Measurements from ENCODE around the gene PRRC2B.
"Not testable (repeated sequence)": the region's sequence is repeated elsewhere in the genome, so short reads cannot be mapped to it uniquely, and the experiment has no call there.

The PRRC2B gene

DNA sequence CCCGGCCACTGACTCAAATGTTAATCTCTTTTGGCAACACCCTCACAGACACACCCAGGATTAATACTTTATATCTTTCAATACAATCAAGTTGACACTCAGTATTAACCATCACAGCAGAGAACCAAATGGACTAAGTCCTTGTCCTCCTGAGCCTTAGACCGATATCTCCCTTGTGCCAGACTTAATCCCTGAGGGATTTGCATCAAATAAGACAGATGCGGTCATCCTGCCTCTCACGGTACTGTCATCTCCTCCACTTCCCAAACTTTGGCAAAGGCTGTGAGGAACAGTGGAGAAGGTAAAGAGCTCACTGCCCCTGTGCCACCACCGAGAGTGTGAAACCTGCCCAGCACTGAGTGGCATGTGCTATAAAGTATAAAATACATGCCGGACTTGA is 6.5 kb upstream of the PRRC2B start:
- no peak for DNase-seq

DNA sequence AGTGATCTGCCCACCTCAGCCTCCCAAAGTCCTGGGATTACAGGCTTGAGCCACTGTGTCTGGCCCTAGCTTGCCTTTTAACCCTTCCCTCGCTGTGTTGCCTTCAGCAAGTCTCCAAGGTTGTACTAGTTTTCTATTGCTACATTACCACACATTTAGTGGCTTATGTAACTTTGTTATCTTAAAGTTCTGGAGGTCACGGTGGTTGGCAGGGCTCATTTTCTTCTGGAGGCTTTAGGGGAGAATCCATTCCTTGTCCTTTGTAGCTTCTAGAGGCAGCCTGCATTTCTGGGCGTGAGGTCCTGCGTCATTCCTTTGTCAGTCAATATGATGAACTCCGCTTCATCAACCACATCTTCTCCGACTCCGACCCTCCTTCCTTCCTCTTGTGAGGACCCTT is 2.9 kb upstream of the PRRC2B start:
- DNase-seq: no peak

DNA sequence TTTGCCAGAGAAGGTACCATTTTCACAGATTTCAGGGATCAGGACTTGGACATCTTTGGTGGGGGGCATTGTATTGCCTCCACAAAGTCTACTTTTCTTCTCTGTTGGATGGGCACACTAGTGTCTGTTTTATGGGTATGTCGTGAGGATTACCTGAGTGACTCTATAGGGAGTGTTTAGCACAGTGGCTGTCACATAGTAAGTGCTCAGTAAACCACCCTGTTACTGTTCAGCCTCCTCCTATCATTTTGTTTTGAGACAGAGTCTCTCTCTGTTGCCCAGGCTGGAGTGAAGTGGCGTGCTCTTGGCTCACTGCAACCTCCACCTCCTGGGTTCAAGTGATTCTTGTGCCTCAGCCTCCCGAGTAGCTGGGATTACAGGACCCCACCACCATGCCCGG is 2.4 kb upstream of the PRRC2B start:
- DNase-seq: no peak

DNA sequence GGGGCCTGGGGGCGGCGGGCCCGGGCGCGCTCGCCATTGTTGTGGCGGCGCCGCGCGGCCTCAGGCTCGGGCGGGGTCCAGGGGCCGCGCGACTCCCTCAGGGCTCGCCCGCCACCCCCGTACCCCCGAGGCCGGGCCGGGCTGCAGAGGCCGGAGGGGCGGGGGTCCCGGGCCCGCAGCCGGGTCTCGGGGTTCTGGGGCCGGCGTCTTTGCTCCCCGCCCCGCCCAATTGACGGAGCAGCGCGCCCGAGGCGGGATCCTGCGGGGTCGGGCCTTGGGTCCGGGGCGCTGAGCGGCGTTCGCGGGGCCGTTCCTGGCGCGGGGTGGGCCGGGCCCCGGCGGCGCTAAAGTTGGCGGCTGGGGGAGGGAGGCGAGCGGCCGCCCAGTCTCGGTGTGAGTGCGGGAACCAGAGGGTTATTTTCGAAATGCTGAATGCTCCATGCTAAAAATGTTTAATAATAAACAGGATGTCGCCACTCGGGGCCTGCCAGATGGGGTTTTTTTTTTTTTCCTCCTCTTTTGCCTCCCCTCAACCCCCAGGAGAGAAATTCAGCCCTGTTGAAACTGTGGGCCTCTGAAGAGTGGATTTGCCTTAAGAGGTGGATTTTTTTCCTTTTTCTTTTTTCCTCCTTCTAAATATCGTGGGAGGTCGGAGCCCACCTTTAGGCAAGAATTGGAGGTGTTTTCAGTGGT is 724 bp downstream of the PRRC2B start:
- peak; percentile 56 for DNase-seq

DNA sequence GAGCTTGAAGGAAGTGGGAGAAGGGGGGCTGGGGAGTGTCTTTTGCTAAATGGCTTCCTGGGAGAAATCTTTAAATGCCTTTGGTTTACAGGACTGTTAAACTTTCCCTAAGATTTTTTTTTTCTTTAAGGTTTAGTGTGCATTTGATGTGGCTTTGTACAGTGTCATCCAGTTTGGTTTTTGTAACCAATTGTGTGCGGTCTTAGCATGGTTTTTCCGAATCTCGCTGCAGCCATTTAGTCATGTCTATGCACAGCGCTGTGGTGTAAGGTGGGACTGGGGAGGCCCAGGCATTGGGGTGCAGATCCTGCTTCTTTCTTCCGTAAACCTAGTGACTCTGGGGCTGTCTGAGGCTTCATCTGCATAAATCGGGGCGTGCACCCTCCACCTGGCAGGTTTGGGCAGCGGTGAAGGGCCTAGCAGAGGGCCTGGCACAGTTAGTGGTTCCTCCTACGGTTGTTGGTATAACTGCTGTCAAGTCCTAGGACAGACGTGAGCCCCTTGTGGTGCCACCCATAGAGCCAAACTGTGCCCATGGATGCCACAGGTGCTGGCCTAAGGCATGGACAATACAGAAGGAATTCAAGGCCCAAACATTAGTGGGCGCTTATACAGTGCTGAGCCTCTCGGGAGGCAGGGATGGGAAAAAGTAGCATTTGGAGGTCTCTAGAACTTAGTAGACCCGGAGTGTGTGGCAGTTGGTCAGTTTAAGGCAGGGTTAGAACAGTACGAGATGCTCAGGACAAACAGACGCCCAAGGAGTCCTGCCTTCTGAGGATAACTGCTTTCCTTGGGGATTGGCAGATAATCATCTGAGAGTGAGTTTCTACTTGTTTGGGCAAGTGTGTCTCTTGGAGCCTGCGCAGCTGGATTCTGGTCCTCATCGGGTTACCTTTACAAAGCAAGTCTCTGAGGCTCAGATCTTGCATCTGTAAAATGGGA is 1.5 kb downstream of the PRRC2B start:
- peak; percentile 86 for DNase-seq

DNA sequence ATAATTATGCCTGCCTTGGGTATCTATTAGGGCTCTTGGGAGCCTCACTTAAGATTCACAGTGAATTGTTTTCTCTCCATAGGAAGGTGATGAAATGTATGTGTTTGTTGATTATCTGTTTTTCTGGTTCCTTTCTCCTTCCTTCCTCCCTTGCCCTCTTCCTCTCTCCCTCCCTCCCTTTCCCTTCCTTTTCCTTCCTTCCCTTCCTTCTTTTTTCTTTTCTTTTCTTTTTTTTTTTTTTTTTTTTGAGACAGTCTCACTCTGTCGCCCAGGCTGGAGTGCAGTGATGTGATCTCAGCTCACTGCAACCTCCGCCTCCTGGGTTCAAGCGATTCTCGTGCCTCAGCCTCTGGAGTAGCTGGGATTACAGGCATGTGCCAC is 2.2 kb downstream of the PRRC2B start:
- not testable (repeated sequence) for DNase-seq

DNA sequence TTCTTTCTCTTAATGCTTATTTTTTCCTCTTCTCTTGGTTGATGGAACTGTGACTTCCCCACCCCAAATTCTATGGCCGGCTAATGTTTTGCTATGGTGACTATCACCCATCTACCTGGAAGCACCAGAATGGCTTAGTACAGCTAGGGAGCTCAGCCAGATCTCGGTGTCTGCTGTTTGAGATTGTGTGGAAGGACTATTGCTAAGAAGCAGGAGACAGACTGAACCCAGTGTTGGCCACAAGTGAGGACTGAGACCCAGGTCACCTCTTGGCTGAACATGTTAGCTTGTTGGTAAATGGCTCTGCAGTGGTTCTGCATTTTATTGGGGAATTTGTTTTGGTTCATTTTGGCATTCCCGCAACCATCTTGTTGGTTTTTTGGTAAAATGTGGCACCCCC is 2.7 kb downstream of the PRRC2B start:
- no peak for DNase-seq

DNA sequence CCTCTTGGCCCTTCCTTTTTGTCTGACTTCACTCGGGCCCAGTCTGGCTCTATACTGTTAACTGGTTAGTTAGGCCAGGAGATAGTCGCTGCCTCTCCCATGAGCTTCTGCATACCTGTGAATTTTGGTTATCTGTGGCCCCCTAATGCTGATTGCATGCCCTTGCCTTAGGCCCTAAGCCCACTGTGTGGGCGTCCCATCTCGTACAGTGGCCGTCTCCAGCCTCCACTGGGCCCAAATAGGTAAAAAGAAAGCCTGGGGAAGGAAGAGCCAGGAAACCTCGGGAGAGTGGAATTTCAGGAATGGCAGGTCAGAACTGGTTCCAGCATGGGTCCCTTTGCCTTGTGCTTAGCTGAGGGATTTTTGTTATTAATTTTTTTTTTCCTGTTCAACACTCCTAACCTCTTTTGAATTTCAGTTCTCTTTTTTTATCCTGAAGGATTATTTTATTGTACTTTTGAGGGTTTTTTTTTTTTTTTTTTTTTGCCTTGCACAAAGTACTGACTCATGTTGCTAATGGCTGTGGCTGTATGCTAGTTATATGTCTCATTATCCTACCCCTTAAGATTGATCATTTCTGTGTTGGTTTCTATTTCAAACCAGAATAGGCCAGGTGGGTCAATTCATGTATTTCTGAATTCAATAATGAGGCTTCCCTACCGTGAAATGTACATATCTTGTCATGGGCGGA is 3.4 kb downstream of the PRRC2B start:
- no peak for DNase-seq

DNA sequence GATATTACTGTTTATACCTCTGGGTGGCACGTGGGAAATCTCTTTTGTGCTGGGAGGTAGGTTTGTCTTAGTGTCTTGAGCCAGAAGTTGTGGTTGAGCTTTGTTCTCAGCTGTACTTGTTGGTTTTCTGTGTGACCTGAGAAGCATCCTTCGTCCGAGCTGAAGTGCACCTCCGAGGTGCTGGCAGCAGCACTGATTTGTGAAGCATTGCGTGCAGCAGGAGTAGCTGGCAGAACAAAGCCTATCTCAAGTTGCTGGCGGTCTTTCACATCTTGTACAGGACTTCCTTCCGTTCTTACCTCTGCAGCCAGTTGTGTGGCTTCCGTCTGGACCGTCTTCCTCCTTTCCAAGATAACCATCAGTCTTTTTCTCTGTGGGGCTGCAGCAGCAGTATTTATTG is 4.3 kb downstream of the PRRC2B start:
- peak; percentile 83 for DNase-seq

DNA sequence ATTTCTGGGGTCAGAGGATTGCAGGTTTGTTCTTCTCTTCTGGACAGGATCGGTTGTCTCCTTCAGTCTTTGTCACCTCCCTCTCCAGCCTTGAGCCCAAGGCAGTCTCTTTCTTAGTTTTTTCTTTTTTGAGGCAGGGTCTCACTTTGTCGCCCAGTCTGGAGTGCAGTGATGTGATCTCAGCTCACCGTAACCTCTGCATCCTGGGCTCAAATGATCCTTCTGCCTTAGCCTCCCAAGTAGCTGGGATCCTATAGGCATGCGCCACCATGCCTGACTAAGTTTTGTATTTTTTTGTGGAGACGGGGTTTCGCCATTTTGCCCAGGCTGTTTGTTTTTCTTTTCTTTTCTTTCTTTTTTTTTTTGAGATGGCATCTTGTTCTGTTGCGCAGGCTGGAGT is 6.1 kb downstream of the PRRC2B start:
- DNase-seq: no peak

DNA sequence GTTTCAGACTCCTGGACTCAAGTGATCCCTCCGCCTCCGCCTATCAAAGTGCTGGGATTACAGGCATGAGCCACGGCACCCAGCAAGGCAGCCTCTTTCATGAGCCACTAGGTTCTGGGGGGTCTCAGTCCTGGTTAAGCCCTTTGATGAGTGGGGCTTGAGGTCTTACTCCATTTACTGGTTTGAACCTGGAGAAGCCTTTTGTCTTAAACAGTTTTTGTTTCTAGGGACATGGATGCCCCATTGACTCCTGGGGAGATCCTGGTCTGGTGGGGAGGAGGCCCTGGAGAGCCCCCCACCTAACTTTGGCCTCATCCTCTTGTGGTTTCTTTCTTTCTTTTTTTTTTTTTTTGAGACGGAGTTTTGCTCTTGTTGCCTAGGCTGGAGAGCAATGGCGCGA is 6.7 kb downstream of the PRRC2B start:
- no peak for DNase-seq

DNA sequence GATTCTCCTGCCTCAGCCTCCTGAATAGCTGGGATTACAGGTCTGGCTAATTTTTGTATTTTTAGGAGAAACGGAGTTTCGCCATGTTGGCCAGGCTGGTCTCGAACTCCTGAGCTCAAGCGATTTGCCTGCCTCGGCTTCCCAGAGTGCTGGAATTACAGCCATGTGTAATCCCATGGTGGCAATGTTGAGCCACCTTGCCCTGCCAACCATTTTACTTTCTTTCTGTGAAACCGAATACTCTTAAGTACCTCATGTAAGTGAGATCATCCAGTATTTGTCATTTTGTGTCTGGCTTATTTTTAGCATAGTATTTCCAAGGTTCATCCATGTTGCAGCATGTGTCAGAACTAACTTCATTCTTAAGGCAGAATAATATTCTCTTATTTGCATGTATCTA is 8.2 kb downstream of the PRRC2B start:
- no peak for DNase-seq

DNA sequence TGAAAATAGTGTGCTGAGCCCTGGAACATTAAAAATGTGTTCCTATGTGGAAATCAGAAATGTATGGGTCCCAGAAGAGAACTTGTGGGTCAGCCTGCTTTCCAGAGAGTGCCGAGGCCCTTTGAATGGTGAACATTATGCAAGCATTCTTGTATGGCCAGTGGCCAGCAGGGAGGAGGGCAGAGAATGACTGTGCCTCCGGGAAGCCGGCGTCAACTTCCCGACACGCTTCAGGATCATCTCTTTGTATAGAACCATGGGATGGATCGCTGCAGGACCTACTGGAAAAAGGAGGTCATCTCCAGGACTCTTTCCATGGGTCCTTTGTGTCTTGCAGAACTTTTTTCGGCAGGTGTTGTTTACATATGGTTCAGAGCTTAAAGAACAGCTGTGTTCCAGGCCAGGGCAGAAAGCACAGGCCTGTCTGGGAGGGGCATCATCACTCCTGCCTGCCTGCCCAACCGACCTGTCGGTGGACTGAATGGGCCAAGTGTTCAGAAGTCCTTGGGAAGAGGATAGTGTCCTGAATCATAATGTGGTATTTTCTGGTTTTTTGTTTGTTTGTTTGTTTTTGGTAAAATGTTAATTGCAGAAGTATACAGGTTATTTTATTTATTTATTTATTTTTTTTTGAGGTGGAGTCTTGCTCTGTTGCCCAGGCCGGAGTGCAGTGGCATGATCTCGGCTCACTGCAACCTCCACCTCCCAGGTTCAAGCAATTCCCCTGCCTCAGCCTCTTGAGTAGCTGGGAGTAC is 9.0 kb downstream of the PRRC2B start:
- no peak for DNase-seq

DNA sequence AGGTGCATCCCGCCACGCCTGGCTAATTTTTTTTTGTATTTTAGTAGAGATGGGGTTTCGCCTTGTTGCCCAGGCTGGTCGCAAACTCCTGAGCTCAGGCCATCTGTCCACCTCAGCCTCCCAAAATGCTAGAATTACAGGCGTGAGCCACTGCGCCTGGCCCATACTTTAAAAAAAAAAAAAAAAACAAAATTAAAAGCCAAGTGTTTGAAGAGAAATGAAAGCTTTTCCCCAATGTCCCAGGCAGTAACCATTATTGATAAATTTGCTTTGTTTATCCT is 9.5 kb downstream of the PRRC2B start:
- DNase-seq: no peak

DNA sequence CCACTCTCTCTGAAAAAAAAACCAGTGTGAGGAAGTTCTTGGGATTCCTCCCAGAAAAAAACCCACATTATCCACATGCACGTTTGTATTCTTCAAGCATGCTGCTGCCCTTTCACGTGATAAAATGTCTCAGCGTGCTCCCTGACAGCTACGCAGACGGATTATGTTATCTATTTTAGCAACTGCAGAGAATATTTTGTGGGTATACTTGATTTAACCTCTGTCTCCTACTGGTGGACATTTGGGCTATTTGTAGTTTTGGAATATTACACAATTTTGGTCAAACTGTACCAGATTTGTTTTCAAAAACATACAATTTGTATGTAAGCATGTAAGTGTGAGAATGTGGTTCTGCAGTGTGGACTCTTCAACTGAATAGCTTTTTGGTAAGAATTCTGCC is 10.7 kb downstream of the PRRC2B start:
- no peak for DNase-seq

DNA sequence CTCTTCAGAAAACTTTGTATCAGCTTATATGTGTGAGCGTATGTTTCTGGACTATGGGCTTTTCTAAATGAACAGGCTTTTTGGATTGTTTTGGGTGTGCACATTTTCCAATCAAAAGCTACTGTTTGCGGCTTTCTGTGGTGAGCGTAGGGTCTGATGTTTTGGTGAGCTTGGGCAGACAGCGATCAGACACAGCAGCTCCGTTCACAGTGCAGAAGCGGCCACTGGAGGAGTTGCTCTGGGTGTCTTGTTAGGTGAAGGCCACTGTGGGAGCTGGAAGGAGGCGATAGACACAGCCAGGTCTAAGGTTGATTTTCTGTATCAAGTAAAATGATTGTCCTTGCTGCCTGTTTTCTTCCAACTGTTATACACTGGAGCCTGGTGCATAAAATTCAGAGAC is 11.1 kb downstream of the PRRC2B start:
- peak; percentile 38 for DNase-seq

DNA sequence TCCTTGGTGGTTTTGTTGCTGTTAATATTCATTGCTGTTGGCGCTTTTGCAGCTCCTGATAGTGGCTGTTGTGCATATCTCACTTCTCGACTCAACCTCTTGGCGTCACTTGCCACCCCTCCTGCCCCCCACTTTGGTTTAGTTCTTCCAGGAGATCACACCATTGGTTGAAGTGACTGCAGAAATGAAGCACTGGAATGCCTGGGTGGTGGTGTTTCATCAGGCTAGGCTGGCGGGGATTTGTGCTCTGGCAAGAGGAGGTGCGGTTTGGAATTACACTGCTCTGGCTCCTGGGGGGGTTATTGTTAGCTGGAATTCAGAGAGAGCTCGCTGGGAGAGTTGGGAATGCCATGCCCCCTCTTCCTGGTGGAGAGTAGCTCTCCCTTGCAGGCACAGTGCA is 11.5 kb downstream of the PRRC2B start:
- DNase-seq: no peak

DNA sequence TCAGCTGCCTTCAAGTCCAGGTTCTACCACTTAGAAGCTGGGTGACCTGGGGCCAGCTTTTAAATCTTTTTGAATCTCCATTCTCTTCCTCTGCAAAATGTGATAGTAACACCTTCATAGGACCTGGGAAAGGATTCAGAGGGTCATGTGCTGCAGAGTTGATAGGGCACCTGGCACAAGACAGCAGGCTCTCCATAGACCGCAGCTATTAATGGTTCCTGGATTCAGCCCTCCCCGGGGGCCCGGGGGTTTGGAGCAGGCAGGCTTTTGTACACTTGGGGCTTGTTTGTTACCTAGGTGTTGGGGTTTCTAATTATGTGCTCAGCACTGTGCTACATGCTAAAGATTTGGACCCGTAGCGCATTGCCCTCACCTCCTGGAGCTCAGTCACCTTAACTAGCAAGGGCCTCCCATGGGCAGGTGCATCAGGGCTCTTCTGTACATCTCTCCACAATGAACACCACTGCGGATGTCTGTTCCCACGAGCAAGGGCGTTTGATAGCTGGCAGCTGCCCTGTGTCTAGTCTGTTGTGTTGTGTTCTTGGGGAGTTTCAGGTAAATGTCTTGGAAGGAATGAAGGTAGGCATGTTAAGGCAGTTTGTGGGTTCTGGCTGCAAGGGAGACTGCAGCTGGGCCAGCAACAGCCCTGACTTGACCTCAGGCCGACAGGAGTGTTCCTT is 12.1 kb downstream of the PRRC2B start:
- peak; percentile 45 for DNase-seq

DNA sequence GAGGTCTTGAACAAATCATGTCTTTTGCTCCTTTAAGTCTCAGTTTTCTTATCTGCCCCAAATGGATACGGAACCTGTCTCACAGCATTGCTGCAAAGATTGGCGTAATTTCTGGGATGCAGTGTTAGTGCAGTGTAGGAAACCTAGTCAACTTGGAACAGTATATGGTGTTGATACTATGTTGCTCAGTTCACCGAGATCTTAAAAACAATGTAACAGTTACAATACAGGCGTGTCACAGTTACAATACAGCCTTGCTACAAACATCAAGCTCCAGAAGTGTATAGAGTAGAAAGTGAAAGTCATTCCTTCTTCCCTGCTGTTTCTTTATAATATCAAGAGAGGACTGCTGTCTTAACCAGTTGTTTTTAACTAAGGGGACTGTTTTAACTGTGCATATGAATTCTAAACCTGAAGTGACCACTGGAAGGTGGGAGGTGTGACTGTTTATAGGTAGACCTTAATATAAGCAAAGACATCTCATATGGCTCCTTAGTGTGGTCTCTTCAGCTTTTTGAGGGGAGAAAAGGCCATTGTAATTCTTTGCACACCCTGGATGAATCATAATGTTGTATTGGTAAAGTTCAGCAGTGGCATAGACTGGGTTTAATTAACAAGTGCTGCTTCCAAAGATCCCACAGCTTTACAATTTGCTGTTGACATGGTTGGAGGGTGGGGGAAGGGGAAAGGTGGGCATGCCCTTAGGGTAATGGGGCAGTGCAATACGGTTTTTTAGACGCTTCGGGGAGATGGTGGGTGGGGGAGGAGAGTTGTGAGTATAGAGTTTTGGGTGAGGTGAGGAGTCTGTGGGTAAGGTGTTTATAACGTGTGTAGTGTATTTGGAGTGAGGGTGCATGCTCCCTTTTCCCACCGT is 12.9 kb downstream of the PRRC2B start:
- DNase-seq: no peak

DNA sequence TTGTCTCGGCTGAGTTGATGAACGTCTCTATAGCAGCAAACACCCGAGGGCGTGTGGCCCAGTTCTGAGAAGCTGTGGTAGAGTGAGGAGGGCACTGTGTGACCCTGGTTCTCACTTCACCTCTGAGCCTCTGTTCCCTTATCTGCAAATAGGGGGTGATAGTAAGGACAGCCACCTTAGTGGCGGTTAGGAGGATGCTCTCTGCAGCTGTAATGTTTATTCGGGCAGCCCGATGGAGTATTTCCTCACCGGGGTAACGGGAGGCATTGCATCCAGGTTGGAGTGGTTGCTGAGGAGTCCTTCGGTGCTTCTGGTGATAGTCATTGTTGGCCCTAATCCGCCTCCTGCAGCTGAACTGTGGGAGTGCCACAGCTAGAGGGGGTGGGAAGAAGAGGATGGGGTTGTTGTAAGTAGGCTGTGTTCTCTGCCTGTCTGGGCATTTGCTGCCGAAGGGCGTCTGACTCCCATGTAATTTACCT is 13.9 kb downstream of the PRRC2B start:
- peak; percentile 60 for DNase-seq

DNA sequence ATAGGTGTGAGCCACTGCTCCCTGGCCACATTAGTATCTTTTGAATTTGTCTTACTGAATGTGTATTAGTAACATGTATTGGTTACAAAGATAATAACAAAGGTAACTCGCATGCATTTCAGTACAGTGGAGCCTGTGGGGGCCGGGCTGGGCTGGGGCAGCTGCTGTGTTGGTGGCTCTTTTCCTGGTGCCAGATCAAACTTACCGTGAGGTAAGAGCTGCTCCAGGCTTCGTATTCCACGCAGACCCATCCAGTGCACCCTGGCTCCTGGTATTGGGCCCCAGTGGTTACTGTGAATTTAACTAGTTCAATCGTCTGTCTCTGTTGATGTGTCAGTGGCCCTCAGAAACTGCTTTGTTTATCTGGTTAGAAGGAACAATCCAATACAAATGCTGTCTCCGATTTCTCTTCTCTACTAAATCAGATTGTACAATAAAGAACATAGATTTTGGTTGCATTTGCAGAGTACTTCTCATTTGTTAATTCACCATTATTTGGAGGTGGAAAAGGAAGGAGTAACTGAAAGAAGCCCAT is 15.6 kb downstream of the PRRC2B start:
- no peak for DNase-seq
